GM23248 (cell line): ENCODE results near the gene AKR1C1. TPM values are rescaled to one million over a fixed set of nuclear protein-coding genes. Genes with fewer than 3 reads are reported as not detected.
"Not testable (repeated sequence)": the region's sequence is repeated elsewhere in the genome, so short reads cannot be mapped to it uniquely, and the experiment has no call there.

ENCODE experiments used
- DNase-seq: peaks from one replicate; pipeline ENCODE4 v3.0.0-alpha.2; 2015
- H2AFZ ChIP-seq: fragments of 200-600 bp; sonication (generic); 2 replicates; pipeline ENCODE4 v1.6.1; 2016; ENCODE audit warnings: antibody characterized with exemption
- H3F3A ChIP-seq: fragments of 200-600 bp; sonication (generic); 2 replicates; pipeline ENCODE4 v1.6.1; 2016; ENCODE audit warnings: mild to moderate bottlenecking, antibody characterized with exemption, mixed run types; ENCODE audit not compliant: insufficient read depth
- H3K27ac ChIP-seq: fragments of 200-600 bp; sonication (generic); 2 replicates; pipeline ENCODE4 v1.5.1; 2016; ENCODE audit warnings: mild to moderate bottlenecking
- H3K27me3 ChIP-seq: fragments of 200-600 bp; sonication (generic); replicated peaks from 2 replicates; pipeline ENCODE4 v1.6.1; 2016; ENCODE audit warnings: mild to moderate bottlenecking; ENCODE audit not compliant: insufficient read depth
- H3K36me3 ChIP-seq: fragments of 200-600 bp; sonication (generic); 2 replicates; pipeline ENCODE4 v1.6.1; 2016; ENCODE audit warnings: low read depth, mild to moderate bottlenecking
- H3K4me1 ChIP-seq: fragments of 200-600 bp; sonication (generic); 2 replicates; pipeline ENCODE4 v1.6.1; 2016; ENCODE audit warnings: mild to moderate bottlenecking; ENCODE audit not compliant: insufficient read depth
- H3K4me2 ChIP-seq: fragments of 200-600 bp; sonication (generic); one replicate; pipeline ENCODE4 v1.6.1; 2016; ENCODE audit warnings: mild to moderate bottlenecking; ENCODE audit not compliant: unreplicated experiment
- H3K4me3 ChIP-seq: fragments of 200-600 bp; sonication (generic); 2 replicates; pipeline ENCODE4 v1.5.1; 2016; ENCODE audit warnings: mild to moderate bottlenecking
- H3K79me2 ChIP-seq: fragments of 200-600 bp; sonication (generic); 2 replicates; pipeline ENCODE4 v1.6.1; 2016; ENCODE audit warnings: mild to moderate bottlenecking; ENCODE audit not compliant: insufficient read depth
- H3K9ac ChIP-seq: fragments of 200-600 bp; sonication (generic); 2 replicates; pipeline ENCODE4 v1.6.1; 2016; ENCODE audit warnings: mild to moderate bottlenecking
- H3K9me2 ChIP-seq: fragments of 200-600 bp; sonication (generic); 2 replicates; pipeline ENCODE4 v1.6.1; 2016; ENCODE audit warnings: mixed run types, mild to moderate bottlenecking, moderate library complexity; ENCODE audit not compliant: insufficient read depth
- H3K9me3 ChIP-seq: fragments of 200-600 bp; sonication (generic); one replicate; pipeline ENCODE4 v1.6.1; 2017; ENCODE audit warnings: low read depth
- H4K20me1 ChIP-seq: fragments of 200-600 bp; sonication (generic); 2 replicates; pipeline ENCODE4 v1.6.0; 2016; ENCODE audit not compliant: insufficient read depth
- EZH2 ChIP-seq: fragments of 200-600 bp; sonication (generic); IDR thresholded peaks from 2 replicates; pipeline ENCODE4 v1.6.1; 2018; ENCODE audit warnings: antibody characterized with exemption, mild to moderate bottlenecking; ENCODE audit not compliant: insufficient read depth, poor library complexity, severe bottlenecking
- EZH2phosphoT487 ChIP-seq: fragments of 200-600 bp; sonication (generic); IDR thresholded peaks from 2 replicates; pipeline ENCODE4 v1.6.1; 2018; ENCODE audit warnings: antibody characterized with exemption, moderate library complexity, mild to moderate bottlenecking, low read depth; ENCODE audit not compliant: insufficient read depth
- whole genome bisulfite sequencing, 2 experiments: methylation state at CpG; one replicate each; pipeline ENCODE4 v1.1.6; 2015 to 2017; ENCODE audit warnings: low lambda C conversion rate in 2 of 2, low coverage in 1 of 2; ENCODE audit errors: missing lambda C conversion rate in 2 of 2; 5-methylcytosine and 5-hydroxymethylcytosine counted together
- in situ Hi-C: fragments of 300-500 bp; cut with MboI; formaldehyde crosslinking; loops from 2 replicates; pipeline ENCODE4 v1.15.0; 2020
- polyA plus RNA-seq: library from polyadenylated mRNA; unstranded; fragments of >200 nt; fragmentation: Nextera tagmentation; extraction: Ambion mirVana; gene quantifications from 2 replicates; pipeline ENCODE4 v1.2.1, GENCODE V29; 2016
- total RNA-seq: library from RNA; depleted of rRNA; stranded (reverse); fragments of >200 nt; shearing (Covaris generic); gene quantifications from 2 replicates; pipeline ENCODE4 v1.2.3, GENCODE V29; 2014

AKR1C1 gene
- total and polyA plus RNA-seq, 2 experiments from 2014 or later, result 39.4 to 44.5 TPM

GRCh38 chr10:5002013-5002727 is 39.0 kb downstream of the AKR1C1 start:
- no peaks in the 10 kb centered on the region for H3F3A ChIP-seq
- no peak overlapping the region for H3K27ac ChIP-seq
- H4K20me1 ChIP-seq, result no peaks in the 10 kb centered on the region
- TF ChIP-seq EZH2phosphoT487 (no peak), EZH2 (no peak)
- 90 to 91% methylated on average over 2 of the region's 2 CpGs for WGBS, 2 experiments
- H3K79me2 ChIP-seq, result no peaks in the 10 kb centered on the region
- peak overlapping the region; percentile 80 for H3K4me2 ChIP-seq
- H3K4me1 ChIP-seq, result peaks cover 13% of the 10 kb centered on the region; the same call in 1 of the 2 replicates
- H3K9me2 ChIP-seq, result no peaks in the 10 kb centered on the region
- H3K27me3 ChIP-seq, result no peaks in the 10 kb centered on the region
- H3K9me3 ChIP-seq, result no peaks in the 10 kb centered on the region
- no peak for DNase-seq
- peak overlapping the region; percentile 81 for H2AFZ ChIP-seq
- in situ Hi-C loops, result no loop called here
- H3K4me3 ChIP-seq, result peak overlapping the region; percentile 60; the same call in 1 of the 2 replicates
- H3K9ac ChIP-seq, result no peak overlapping the region
- H3K36me3 ChIP-seq, result no peaks in the 10 kb centered on the region

GRCh38 chr10:5003127-5004029 is 40.2 kb downstream of the AKR1C1 start, which contains the start of gene AKR1C2:
Gene AKR1C2 (minus strand): TSS chr10:5003857. CDS start chr10:5003835, 22 bp downstream.
- H2AFZ ChIP-seq, result peak within 1 kb of the TSS; percentile 81
- H3K9me3 ChIP-seq, H3F3A ChIP-seq, H3K27me3 ChIP-seq, in situ Hi-C loops, H3K36me3 ChIP-seq, H4K20me1 ChIP-seq, H3K9me2 ChIP-seq, H3K79me2 ChIP-seq: not testable (repeated sequence)
- WGBS, 2 experiments, result 0 to 5% methylated on average over 7 to 9 of the region's 10 CpGs
- peak; percentile 52 for DNase-seq
- peaks cover 13% of the 10 kb centered on the region; the same call in 1 of the 2 replicates for H3K4me1 ChIP-seq
- peak within 1 kb of the TSS; percentile 80 for H3K4me2 ChIP-seq
- peak within 1 kb of the TSS; percentile 60 for H3K4me3 ChIP-seq
- H3K9ac ChIP-seq, result peak within 1 kb of the TSS; percentile 68
- peak within 1 kb of the TSS; percentile 57 for H3K27ac ChIP-seq

- H3K79me2 ChIP-seq, H3K9me3 ChIP-seq, H3K36me3 ChIP-seq, in situ Hi-C loops, H3K27me3 ChIP-seq, H3F3A ChIP-seq, H3K4me2 ChIP-seq, H4K20me1 ChIP-seq, H3K9me2 ChIP-seq, H3K4me3 ChIP-seq, H2AFZ ChIP-seq: not testable (repeated sequence)
- DNase-seq, result peak; percentile 46
- Histone ChIP-seq H3K9ac (peak overlapping the region; percentile 28; the same call in 1 of the 2 replicates), H3K27ac (peak overlapping the region; percentile 57), H3K4me1 (peaks cover 14% of the 10 kb centered on the region; the same call in 1 of the 2 replicates)
- WGBS, 2 experiments, result 0% methylated on average over 1 of the region's 1 CpG
Measured at GRCh38 chr10:5004030-5004385, 40.8 kb downstream of the AKR1C1 start.

GRCh38 chr10:5004501-5004900 is 41.3 kb downstream of the AKR1C1 start:
- H3K79me2 ChIP-seq, H3K4me3 ChIP-seq, H3K27me3 ChIP-seq, H4K20me1 ChIP-seq, H3K9me2 ChIP-seq, H2AFZ ChIP-seq, H3K4me2 ChIP-seq, H3F3A ChIP-seq, DNase-seq, H3K9me3 ChIP-seq, in situ Hi-C loops, H3K36me3 ChIP-seq: not testable (repeated sequence)
- peak overlapping the region; percentile 28; the same call in 1 of the 2 replicates for H3K9ac ChIP-seq
- peak overlapping the region; percentile 57 for H3K27ac ChIP-seq
- peaks cover 17% of the 10 kb centered on the region; the same call in 1 of the 2 replicates for H3K4me1 ChIP-seq

GRCh38 chr10:5008857-5009548 is 45.8 kb downstream of the AKR1C1 start:
- H4K20me1 ChIP-seq, H3K27me3 ChIP-seq, H3K27ac ChIP-seq, H3K4me2 ChIP-seq, H3K4me3 ChIP-seq, H3K9me2 ChIP-seq, H3K36me3 ChIP-seq, H2AFZ ChIP-seq, H3K4me1 ChIP-seq, H3F3A ChIP-seq, H3K9me3 ChIP-seq, H3K79me2 ChIP-seq, in situ Hi-C loops, H3K9ac ChIP-seq, DNase-seq: not testable (repeated sequence)
- WGBS, 2 experiments, result 36 to 39% methylated on average over 4 of the region's 4 CpGs

GRCh38 chr10:5010043-5010442 is 46.8 kb downstream of the AKR1C1 start:
- H3K27me3 ChIP-seq, H2AFZ ChIP-seq, in situ Hi-C loops, H3K4me3 ChIP-seq, H3K79me2 ChIP-seq, H4K20me1 ChIP-seq, H3K36me3 ChIP-seq, H3F3A ChIP-seq, H3K9ac ChIP-seq, H3K4me1 ChIP-seq, H3K27ac ChIP-seq, H3K9me3 ChIP-seq, H3K4me2 ChIP-seq, H3K9me2 ChIP-seq, DNase-seq: not testable (repeated sequence)
- 76 to 81% methylated on average over 4 to 6 of the region's 7 CpGs for WGBS, 2 experiments
